ENCODE results near the gene PITX1. TPM values are rescaled to one million over a fixed set of nuclear protein-coding genes. Genes with fewer than 3 reads are reported as not detected.

The PITX1 gene
- total RNA-seq, 2 experiments from 2014 or later = 0.14 TPM; not detected in 1

- no peaks in the 10 kb centered on the region for H3K9me3 Mint-ChIP-seq (ENCODE audit: low read depth)
- H3K4me3 Mint-ChIP-seq = no peak overlapping the region
- H3K4me1 Mint-ChIP-seq = no peaks in the 10 kb centered on the region
- peaks cover 3% of the 10 kb centered on the region for H3K27me3 Mint-ChIP-seq
- no peak overlapping the region for H3K27ac Mint-ChIP-seq
- CTCF ChIA-PET = no interaction called here
- no peaks in the 10 kb centered on the region for H3K36me3 Mint-ChIP-seq
- DNase-seq (no peak), ATAC-seq (no peak)
Observed at GRCh38 chr5:135067587-135067986, 33.6 kb upstream of the PITX1 start.

DNA sequence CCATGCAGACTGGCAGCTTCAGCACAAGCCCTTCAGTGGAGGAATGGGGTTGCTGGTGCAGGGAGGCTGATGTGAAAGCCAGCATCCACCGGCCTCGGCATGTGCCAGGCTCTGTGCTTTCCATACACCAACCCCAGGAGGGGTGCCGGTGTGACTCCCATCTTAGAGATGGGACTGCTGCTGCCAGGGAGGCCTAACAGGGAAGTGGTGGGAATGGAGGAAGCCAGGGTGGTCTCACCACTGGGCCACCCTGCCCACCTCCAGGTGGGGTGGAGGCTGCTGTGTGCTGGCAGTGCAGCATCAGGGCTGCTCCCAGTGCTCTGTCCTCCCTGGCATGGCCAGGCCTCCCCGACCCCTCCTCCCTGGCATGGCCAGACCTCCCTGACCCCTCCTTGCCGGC, 32.8 kb upstream of the PITX1 start:
- CTCF ChIA-PET = no interaction called here
- ATAC-seq (no peak), DNase-seq (no peak)
- no peak overlapping the region for H3K4me3 Mint-ChIP-seq
- no peaks in the 10 kb centered on the region for H3K4me1 Mint-ChIP-seq
- peaks cover 3% of the 10 kb centered on the region for H3K27me3 Mint-ChIP-seq
- H3K9me3 Mint-ChIP-seq (ENCODE audit: low read depth) = no peaks in the 10 kb centered on the region
- no peak overlapping the region for H3K27ac Mint-ChIP-seq
- no peaks in the 10 kb centered on the region for H3K36me3 Mint-ChIP-seq

- no peak for ATAC-seq
- no peaks in the 10 kb centered on the region for H3K36me3 Mint-ChIP-seq
- H3K27me3 Mint-ChIP-seq = peaks cover 3% of the 10 kb centered on the region
- DNase-seq = no peak
- no peaks in the 10 kb centered on the region for H3K4me1 Mint-ChIP-seq
- H3K27ac Mint-ChIP-seq = no peak overlapping the region
- no peaks in the 10 kb centered on the region for H3K9me3 Mint-ChIP-seq (ENCODE audit: low read depth)
- CTCF ChIA-PET = no interaction called here
- no peak overlapping the region for H3K4me3 Mint-ChIP-seq
Observed at GRCh38 chr5:135065306-135066265, 31.6 kb upstream of the PITX1 start.

GRCh38 chr5:135064235-135064570, 30.2 kb upstream of the PITX1 start:
- CTCF ChIA-PET = no interaction called here
- no peaks in the 10 kb centered on the region for H3K4me1 Mint-ChIP-seq
- H3K36me3 Mint-ChIP-seq = no peaks in the 10 kb centered on the region
- DNase-seq (no peak), ATAC-seq (no peak)
- no peak overlapping the region for H3K4me3 Mint-ChIP-seq
- H3K27ac Mint-ChIP-seq = no peak overlapping the region
- peaks cover 3% of the 10 kb centered on the region for H3K27me3 Mint-ChIP-seq
- no peaks in the 10 kb centered on the region for H3K9me3 Mint-ChIP-seq (ENCODE audit: low read depth)

DNA sequence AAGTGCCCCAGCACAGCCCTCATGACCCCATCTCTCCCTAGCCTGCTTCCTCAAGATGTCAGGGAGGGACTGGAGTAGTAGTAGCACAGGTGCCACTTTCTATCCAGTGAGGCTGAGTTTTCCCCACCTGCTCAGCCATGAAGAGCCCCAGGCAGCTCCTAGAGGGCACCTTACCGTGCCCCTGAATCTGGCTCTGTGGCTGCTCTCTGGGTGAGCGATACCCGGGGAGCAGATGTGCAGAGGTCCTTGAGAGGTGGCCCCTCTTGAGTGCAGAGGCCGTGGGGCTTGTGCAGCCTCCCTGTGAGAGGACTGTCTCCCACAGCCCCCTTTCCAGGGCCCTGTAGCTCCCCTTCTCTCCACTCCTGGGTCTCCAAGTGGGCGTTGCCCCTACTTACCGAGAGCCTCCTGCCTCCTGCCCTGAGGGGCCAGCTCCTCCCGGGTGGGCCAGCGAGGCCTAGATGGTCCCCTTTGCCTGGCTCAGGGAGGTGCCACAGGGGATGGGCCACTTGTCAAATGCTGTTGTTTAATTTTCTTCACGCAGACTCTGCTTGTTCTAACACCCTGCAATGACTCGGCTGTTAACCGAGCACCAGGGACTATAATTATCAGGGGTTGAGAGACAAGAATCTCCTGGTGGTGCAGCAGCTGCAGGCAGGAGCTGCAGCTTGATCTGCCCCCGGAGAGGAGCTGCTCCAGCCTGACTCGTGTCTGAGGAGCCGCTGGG, 29.6 kb upstream of the PITX1 start:
- no peaks in the 10 kb centered on the region for H3K4me1 Mint-ChIP-seq
- CTCF ChIA-PET = no interaction called here
- no peak for DNase-seq
- no peaks in the 10 kb centered on the region for H3K9me3 Mint-ChIP-seq (ENCODE audit: low read depth)
- peaks cover 3% of the 10 kb centered on the region for H3K27me3 Mint-ChIP-seq
- H3K4me3 Mint-ChIP-seq = no peak overlapping the region
- no peak for ATAC-seq
- H3K27ac Mint-ChIP-seq = no peak overlapping the region
- H3K36me3 Mint-ChIP-seq = no peaks in the 10 kb centered on the region

- Mint-ChIP-seq H3K9me3 (ENCODE audit: low read depth) (no peaks in the 10 kb centered on the region), H3K27ac (no peak overlapping the region), H3K36me3 (no peaks in the 10 kb centered on the region), H3K27me3 (peaks cover 4% of the 10 kb centered on the region), H3K4me3 (no peak overlapping the region), H3K4me1 (no peaks in the 10 kb centered on the region)
- CTCF ChIA-PET = no interaction called here
- DNase-seq (no peak), ATAC-seq (no peak)
Observed at GRCh38 chr5:135063056-135063445, 29.0 kb upstream of the PITX1 start.

DNA sequence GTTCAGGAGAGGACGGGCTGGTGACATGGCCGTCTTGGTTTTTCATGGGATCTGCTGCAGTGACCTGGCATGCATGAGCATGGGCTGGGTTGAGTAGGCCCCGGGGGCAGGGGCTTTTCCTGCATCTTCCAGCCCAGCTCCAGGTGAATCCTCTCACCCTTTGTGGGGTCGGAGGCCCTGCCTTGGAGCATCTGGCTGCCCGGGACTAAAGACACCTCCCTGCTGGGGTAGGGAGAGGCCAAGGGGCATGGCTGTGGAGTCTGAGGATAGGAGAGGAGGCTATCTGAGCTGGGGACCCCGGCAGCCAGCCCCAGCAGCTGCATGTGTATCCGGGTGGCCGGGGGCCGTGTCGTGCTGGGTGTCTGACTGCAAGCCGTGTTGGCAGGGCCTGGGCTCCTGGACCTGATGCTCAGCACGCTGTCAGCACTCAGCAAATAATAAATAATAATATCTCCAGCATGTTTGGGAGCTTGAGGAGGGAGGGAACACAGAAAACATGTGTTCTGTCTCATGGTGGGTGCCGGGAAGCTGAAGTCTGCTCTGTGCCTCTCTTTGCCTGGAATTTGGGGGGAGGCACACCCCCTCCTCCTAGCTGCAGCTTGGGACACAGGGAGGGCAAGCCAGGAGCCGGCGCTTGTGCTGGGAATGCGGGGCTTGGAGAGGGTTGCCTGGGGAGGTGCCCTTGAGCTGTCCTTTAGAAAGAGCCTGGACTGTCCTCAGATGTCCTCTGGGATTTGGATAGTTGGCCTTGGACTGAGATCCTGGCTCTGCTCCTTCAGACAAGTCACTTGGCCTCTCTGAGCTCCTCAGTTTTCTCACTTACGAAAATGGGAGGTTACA, 28.4 kb upstream of the PITX1 start:
- Mint-ChIP-seq H3K4me1 (no peaks in the 10 kb centered on the region), H3K27ac (no peak overlapping the region), H3K4me3 (no peak overlapping the region), H3K27me3 (peaks cover 7% of the 10 kb centered on the region), H3K36me3 (no peaks in the 10 kb centered on the region), H3K9me3 (ENCODE audit: low read depth) (no peaks in the 10 kb centered on the region)
- DNase-seq (no peak), ATAC-seq (no peak)
- CTCF ChIA-PET = no interaction called here

GRCh38 chr5:135061001-135061400, 27.0 kb upstream of the PITX1 start:
- Mint-ChIP-seq H3K4me3 (no peak overlapping the region), H3K27ac (no peak overlapping the region), H3K36me3 (no peaks in the 10 kb centered on the region), H3K27me3 (peaks cover 15% of the 10 kb centered on the region), H3K9me3 (ENCODE audit: low read depth) (no peaks in the 10 kb centered on the region), H3K4me1 (no peaks in the 10 kb centered on the region)
- CTCF ChIA-PET = no interaction called here
- ATAC-seq (no peak), DNase-seq (no peak)

GRCh38 chr5:135060021-135060420, 26.0 kb upstream of the PITX1 start:
- H3K4me3 Mint-ChIP-seq = no peak overlapping the region
- peaks cover 19% of the 10 kb centered on the region for H3K27me3 Mint-ChIP-seq
- no peaks in the 10 kb centered on the region for H3K36me3 Mint-ChIP-seq
- H3K4me1 Mint-ChIP-seq = no peaks in the 10 kb centered on the region
- DNase-seq = no peak
- H3K27ac Mint-ChIP-seq = no peak overlapping the region
- ATAC-seq = no peak
- no peaks in the 10 kb centered on the region for H3K9me3 Mint-ChIP-seq (ENCODE audit: low read depth)
- CTCF ChIA-PET = no interaction called here

DNA sequence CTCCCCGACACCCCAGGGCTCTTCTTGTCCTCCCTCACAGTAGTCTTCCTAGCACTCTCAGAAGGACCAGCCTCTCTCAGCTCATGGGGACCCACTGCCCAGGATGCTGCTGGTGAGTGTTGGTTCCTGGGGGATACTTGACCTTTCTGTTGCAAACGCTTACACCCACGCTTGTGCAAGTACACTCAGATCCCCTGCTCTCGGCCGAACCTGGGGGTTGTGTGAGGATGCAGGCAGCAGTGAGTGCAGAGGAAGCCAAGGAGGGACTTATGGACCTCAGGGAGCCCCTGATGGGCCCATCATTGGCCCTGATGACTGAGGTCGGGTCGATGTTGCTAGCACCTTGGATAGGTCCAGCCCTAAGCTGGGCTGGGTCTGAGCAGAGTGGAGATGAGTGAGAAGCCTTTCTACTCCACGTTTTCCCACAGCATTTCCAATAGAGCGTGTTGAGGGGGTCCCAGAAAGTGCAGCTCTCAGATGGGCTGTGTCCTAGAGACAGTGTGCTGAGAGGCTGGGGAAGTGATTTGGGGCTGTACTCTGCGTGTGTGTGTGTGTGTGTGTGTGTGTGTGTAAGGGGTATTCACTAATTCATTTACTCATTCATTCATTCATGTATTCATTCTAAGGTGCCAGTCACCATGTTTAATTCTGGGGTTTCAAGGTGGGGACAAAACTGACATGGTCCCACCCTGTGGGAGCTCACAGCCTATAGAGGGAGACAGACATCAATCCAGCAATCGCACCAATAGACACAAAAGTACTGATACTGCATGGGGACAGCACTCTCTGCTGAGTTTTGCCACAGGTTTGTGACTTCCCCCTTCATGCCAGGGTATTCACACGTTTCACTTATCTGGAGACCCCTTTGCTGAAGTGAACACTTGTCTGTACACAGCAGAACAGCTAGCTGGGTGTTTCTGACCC, 25.2 kb upstream of the PITX1 start:
- DNase-seq = no peak

DNA sequence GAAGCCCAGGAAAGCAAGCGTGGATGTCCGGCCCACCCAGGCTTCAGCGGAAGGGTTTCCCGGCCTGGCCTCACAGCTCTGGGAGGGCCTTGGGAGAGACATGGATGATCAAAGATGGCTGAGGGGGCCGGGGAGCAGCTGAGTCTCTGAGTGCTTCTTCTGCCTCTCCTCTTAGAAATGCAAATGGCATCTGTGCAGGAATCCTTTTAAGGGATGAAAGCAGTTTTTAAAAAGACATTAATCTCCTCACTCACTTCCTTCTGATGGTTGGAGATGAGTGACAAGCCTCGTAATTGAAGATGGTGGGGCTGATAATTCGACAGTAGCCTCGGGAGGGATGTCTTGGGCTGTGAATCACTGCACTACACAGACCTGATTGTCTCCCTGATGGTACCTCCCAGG, 24.3 kb upstream of the PITX1 start:
- peaks cover 34% of the 10 kb centered on the region for H3K27me3 Mint-ChIP-seq

More for the DNA sequence above, 25.2 kb upstream of the PITX1 start:
- Mint-ChIP-seq H3K9me3 (ENCODE audit: low read depth) (no peaks in the 10 kb centered on the region), H3K36me3 (no peaks in the 10 kb centered on the region), H3K27ac (no peak overlapping the region), H3K4me1 (no peaks in the 10 kb centered on the region), H3K4me3 (no peak overlapping the region), H3K27me3 (peaks cover 25% of the 10 kb centered on the region)
- no peak for ATAC-seq
- CTCF ChIA-PET = no interaction called here

GRCh38 chr5:135057233-135057632, 23.2 kb upstream of the PITX1 start:
- H3K4me3 Mint-ChIP-seq = no peak overlapping the region
- CTCF ChIA-PET = no interaction called here
- ATAC-seq (no peak), DNase-seq (no peak)
- peaks cover 45% of the 10 kb centered on the region for H3K27me3 Mint-ChIP-seq
- H3K36me3 Mint-ChIP-seq = no peaks in the 10 kb centered on the region
- H3K4me1 Mint-ChIP-seq = peaks cover 3% of the 10 kb centered on the region
- no peaks in the 10 kb centered on the region for H3K9me3 Mint-ChIP-seq (ENCODE audit: low read depth)
- no peak overlapping the region for H3K27ac Mint-ChIP-seq

More for the DNA sequence above, 24.3 kb upstream of the PITX1 start:
- ATAC-seq (no peak), DNase-seq (no peak)
- no peak overlapping the region for H3K4me3 Mint-ChIP-seq
- no peaks in the 10 kb centered on the region for H3K36me3 Mint-ChIP-seq
- H3K4me1 Mint-ChIP-seq = peaks cover 2% of the 10 kb centered on the region
- H3K27ac Mint-ChIP-seq = no peak overlapping the region
- no peaks in the 10 kb centered on the region for H3K9me3 Mint-ChIP-seq (ENCODE audit: low read depth)
- CTCF ChIA-PET = interaction anchor here (0.6 kb wide), 1 partner anchor 125 kb away, joined by 3 read pairs; no protein-coding TSS in a partner anchor
